NB4 (cell line): Measurements from ENCODE around the gene HELZ.

Experiments used
- DNase-seq: peaks from one replicate; pipeline ENCODE4 v3.0.0; 2010; ENCODE audit warnings: low read depth
- H3K4me3 ChIP-seq: one replicate; pipeline ENCODE4 v1.5.1; 2011; ENCODE audit warnings: mild to moderate bottlenecking, low read depth, low read length, moderate library complexity
- CTCF ChIP-seq: IDR thresholded peaks from one replicate; pipeline ENCODE4 v1.5.1; 2012; ENCODE audit warnings: low read depth, low read length
- MYC ChIP-seq: IDR thresholded peaks from 2 replicates; pipeline ENCODE4 v1.6.1; 2011; ENCODE audit warnings: low read depth, low read length
- POLR2A ChIP-seq: IDR thresholded peaks from 2 replicates; pipeline ENCODE4 v1.6.1; 2011; ENCODE audit warnings: mild to moderate bottlenecking; ENCODE audit not compliant: insufficient read length; ENCODE audit errors: extremely low read depth
- TF ChIP-seq, protein P1 (sequence below): IDR thresholded peaks from 2 replicates; pipeline ENCODE4 v1.6.1; 2011; ENCODE audit warnings: low read depth, low read length

HELZ gene

GRCh38 chr17:67069603-67070136 is 175.3 kb downstream of the HELZ start:
- TF ChIP-seq CTCF (no peak), MYC (no peak), POLR2A (no peak)
- TF ChIP-seq, protein P1, sequence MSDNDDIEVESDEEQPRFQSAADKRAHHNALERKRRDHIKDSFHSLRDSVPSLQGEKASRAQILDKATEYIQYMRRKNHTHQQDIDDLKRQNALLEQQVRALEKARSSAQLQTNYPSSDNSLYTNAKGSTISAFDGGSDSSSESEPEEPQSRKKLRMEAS, result no peak
- no peak for DNase-seq
- H3K4me3 ChIP-seq, result no peak overlapping the region

DNA sequence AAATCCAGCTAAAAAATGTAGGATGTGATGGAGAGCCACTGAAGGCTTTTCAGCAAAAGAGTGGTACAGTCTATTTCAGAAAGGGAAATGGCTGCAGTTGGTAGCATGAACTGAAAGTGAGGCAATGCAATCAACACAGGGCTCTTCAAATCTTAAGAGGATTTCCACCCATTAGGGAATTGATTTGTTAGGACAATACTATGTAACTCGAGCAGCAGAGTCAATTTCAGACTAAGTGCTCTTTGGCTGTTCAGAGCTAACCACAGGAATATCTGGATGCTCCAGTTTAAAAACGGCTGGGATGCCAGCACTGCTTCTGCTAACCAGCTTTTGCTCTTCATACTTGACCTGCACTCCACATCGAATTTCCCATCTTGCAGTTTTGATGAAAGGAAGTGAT is 176.0 kb downstream of the HELZ start:
- H3K4me3 ChIP-seq, result no peak overlapping the region
- no peak for DNase-seq
- no peak for TF ChIP-seq CTCF
- no peak for TF ChIP-seq POLR2A
- TF ChIP-seq, protein P1, result no peak
- no peak for TF ChIP-seq MYC

DNA sequence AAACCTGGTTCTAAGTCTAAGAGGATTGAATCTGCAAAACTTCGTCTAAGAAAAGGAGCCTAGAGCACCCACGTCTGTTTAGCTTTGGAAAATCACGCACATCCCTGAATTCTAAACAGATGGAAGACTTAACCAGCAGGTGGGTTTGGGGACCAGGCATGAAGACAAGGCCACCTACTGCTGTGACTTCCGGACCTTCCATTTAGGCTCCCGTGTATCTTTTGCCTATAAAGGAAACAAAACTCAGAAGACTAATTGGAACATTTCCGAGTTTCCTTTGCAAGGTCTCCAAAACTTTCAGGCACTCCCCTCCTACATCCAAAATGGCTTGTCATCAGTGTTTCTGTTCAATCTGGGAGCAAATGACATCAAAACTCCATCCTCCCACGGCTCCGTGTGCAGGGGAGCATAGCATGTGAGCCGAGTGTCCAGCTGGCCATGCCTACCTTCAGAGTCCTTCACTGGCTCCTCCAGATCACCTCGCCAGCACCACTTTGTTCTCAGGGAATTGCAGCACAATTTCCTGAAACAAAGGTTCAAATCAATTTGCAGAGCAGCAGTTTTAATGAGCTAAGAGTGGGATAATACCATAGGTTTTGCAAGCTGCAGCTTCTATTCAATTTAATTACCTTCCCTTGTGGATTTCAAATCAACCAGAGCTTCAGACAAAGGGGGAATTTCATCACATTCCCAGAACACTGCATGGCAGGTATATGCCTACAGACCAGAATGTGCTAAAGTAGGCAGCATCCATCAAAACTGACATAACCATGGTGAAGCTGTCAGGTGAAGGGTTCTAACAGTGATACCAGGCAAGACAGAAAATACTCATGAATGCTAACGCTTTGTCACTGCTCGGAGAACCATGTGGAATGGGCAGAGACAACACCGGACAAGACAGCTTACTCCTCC is 177.2 kb downstream of the HELZ start:
- no peak overlapping the region for H3K4me3 ChIP-seq
- TF ChIP-seq POLR2A (no peak), MYC (no peak), CTCF (no peak)
- TF ChIP-seq, protein P1, result no peak
- no peak for DNase-seq

- no peak overlapping the region for H3K4me3 ChIP-seq
- TF ChIP-seq MYC, result no peak
- no peak for TF ChIP-seq CTCF
- TF ChIP-seq, protein P1, result no peak
- no peak for DNase-seq
These were observed 178.3 kb downstream of the HELZ start for GRCh38 chr17:67066717-67067116.

GRCh38 chr17:67063141-67063540 is 181.9 kb downstream of the HELZ start:
- H3K4me3 ChIP-seq, result no peak overlapping the region
- no peak for TF ChIP-seq POLR2A
- no peak for TF ChIP-seq CTCF
- TF ChIP-seq, protein P1, result no peak
- TF ChIP-seq MYC, result no peak
- DNase-seq, result no peak
